Body of pancreas (tissue), 4 donors: ENCODE measurements around the gene RAD51C.

Experiments
- CTCF ChIP-seq, 7 experiments: fragments of 450-650 bp in 4 of 7; fragments of 200-600 bp in 3 of 7; sonication (generic) in 3 of 7; IDR thresholded peaks; one replicate each; pipeline ENCODE4 v1.5.1; 2016 to 2019; ENCODE audit warnings: antibody characterized with exemption in 7 of 7
- POLR2A ChIP-seq, 3 donors: fragments of 450-650 bp; IDR thresholded peaks; one replicate each; pipeline ENCODE4 v1.6.1; 2016; ENCODE audit warnings: antibody characterized with exemption in 3 of 3, mild to moderate bottlenecking in 2 of 3

- TF ChIP-seq CTCF (IDR thresholded peaks at IDR 0.05) (no peak), POLR2A (IDR thresholded peaks at IDR 0.05) (no peak)
Observed at GRCh38 chr17:58741121-58741625, 48.8 kb downstream of the RAD51C start.
